B cell (primary cell): ENCODE data around the gene ZNF469. TPM values are rescaled to one million over a fixed set of nuclear protein-coding genes. Genes with fewer than 3 reads are reported as not detected.

Experiments
- ATAC-seq: fragments of 200-7000 bp; cut with Tn5 transposase; one replicate; pipeline ENCODE4 v1.10.0; 2021; ENCODE audit warnings: low read depth, mild to moderate bottlenecking, moderate number of reproducible peaks, moderate library complexity
- CTCF ChIA-PET: fragments of 350-600 bp; sonication (Branson Sonifier 250); formaldehyde crosslinking; loops from one replicate; lab custom pipeline; 2021; ENCODE audit warnings: antibody characterized with exemption, inconsistent platforms; lab: Charles Lee
- POLR2A ChIA-PET: fragments of 350-600 bp; sonication (Branson Sonifier 250); formaldehyde crosslinking; loops from one replicate; lab custom pipeline; 2021; ENCODE audit warnings: antibody characterized with exemption; lab: Charles Lee
- DNase-seq: peaks from one replicate; pipeline ENCODE4 v3.0.0; 2013
- H2AFZ ChIP-seq: 2 replicates; pipeline ENCODE4 v1.6.1; 2012; ENCODE audit warnings: mild to moderate bottlenecking, low read depth, low read length; ENCODE audit not compliant: insufficient read depth, poor library complexity, severe bottlenecking
- H3K27ac ChIP-seq, 2 donors: 1 replicate in 1 of 2; 2 replicates in 1 of 2; pipeline ENCODE4 v1.5.1; 2012 to 2013; ENCODE audit warnings: low read length in 2 of 2, mild to moderate bottlenecking in 2 of 2, moderate library complexity in 1 of 2
- H3K27me3 ChIP-seq, 4 experiments: fragments of 200-600 bp in 1 of 4; sonication (generic) in 1 of 4; replicated peaks in 1 of 4; 1 replicate in 2 of 4; 2 replicates in 2 of 4; pipeline versions ENCODE4 v1.6.1 to v1.7.0; 2013 to 2016; ENCODE audit warnings: low read length in 3 of 4, mild to moderate bottlenecking in 2 of 4, mixed read lengths in 1 of 4, moderate library complexity in 1 of 4; ENCODE audit not compliant: insufficient read depth in 4 of 4, control insufficient read depth in 3 of 4; ENCODE audit errors: control extremely low read depth in 1 of 4
- H3K36me3 ChIP-seq, 2 experiments: replicated peaks in 1 of 2; 1 replicate in 1 of 2; 2 replicates in 1 of 2; pipeline versions ENCODE4 v1.6.1 to v1.7.1; 2013; ENCODE audit warnings: low read length in 1 of 2; ENCODE audit not compliant: insufficient read depth in 2 of 2, control insufficient read depth in 1 of 2; ENCODE audit errors: control extremely low read depth in 1 of 2, extremely low read depth in 1 of 2
- H3K4me1 ChIP-seq, 2 donors: fragments of 200-600 bp in 1 of 2; sonication (generic) in 1 of 2; 1 replicate in 1 of 2; 2 replicates in 1 of 2; pipeline versions ENCODE4 v1.5.1 to v1.6.1; 2013 to 2017; ENCODE audit warnings: low read length in 2 of 2; ENCODE audit not compliant: control insufficient read depth in 2 of 2, insufficient read depth in 2 of 2
- H3K4me2 ChIP-seq: replicated peaks from 2 replicates; pipeline ENCODE3; 2012; ENCODE audit warnings: mild to moderate bottlenecking, low read depth, low read length; ENCODE audit not compliant: poor library complexity, severe bottlenecking
- H3K4me3 ChIP-seq, 5 experiments: fragments of 200-600 bp in 1 of 5; sonication (generic) in 1 of 5; 1 replicate in 3 of 5; 2 replicates in 2 of 5; pipeline versions ENCODE4 v1.5.1 to v1.7.0; 2011 to 2016; ENCODE audit warnings: low read length in 4 of 5, mild to moderate bottlenecking in 4 of 5, low read depth in 2 of 5, control low read depth in 1 of 5, moderate library complexity in 1 of 5; ENCODE audit not compliant: insufficient read depth in 1 of 5; ENCODE audit errors: control extremely low read depth in 1 of 5, extremely low read depth in 1 of 5
- H3K79me2 ChIP-seq: fragments of 200-600 bp; sonication (generic); one replicate; pipeline ENCODE4 v1.6.0; 2016; ENCODE audit warnings: low read length; ENCODE audit not compliant: control insufficient read depth, insufficient read depth
- H3K9ac ChIP-seq: fragments of 200-600 bp; sonication (generic); 2 replicates; pipeline ENCODE4 v1.6.1; 2017; ENCODE audit warnings: mild to moderate bottlenecking, low read length, moderate library complexity
- H3K9me3 ChIP-seq, 3 donors: one replicate each; pipeline versions ENCODE4 v1.6.1 to v1.7.1; 2013; ENCODE audit warnings: low read length in 2 of 3; ENCODE audit not compliant: control insufficient read depth in 2 of 3, insufficient read depth in 1 of 3; ENCODE audit errors: control extremely low read depth in 1 of 3
- H4K20me1 ChIP-seq: 2 replicates; pipeline ENCODE4 v1.6.0; 2012; ENCODE audit warnings: mild to moderate bottlenecking, low read length; ENCODE audit not compliant: insufficient read depth, control insufficient read depth, poor library complexity, severe bottlenecking
- H3K27ac Mint-ChIP-seq: one replicate; pipeline ENCODE4 v1.8.0; 2021; ENCODE audit warnings: mixed read lengths
- H3K27me3 Mint-ChIP-seq: one replicate; pipeline ENCODE4 v1.8.0; 2021; ENCODE audit warnings: mixed read lengths
- H3K4me1 Mint-ChIP-seq: one replicate; pipeline ENCODE4 v1.8.0; 2021; ENCODE audit warnings: mixed read lengths
- H3K4me3 Mint-ChIP-seq: one replicate; pipeline ENCODE4 v1.8.0; 2021; ENCODE audit warnings: mixed read lengths
- H3K9me3 Mint-ChIP-seq: one replicate; pipeline ENCODE4 v1.8.0; 2022; ENCODE audit warnings: mixed read lengths; ENCODE audit not compliant: insufficient read depth
- CTCF ChIP-seq: fragments of 200-600 bp; IDR thresholded peaks from one replicate; pipeline ENCODE4 v1.8.0; 2022; ENCODE audit warnings: antibody characterized with exemption, mild to moderate bottlenecking
- EZH2 ChIP-seq: IDR thresholded peaks from 2 replicates; pipeline ENCODE4 v1.6.1; 2012; ENCODE audit warnings: borderline replicate concordance, low read depth, mild to moderate bottlenecking, moderate library complexity, low read length; ENCODE audit not compliant: insufficient read depth, poor library complexity, severe bottlenecking
- WGBS: methylation state at CpG from one replicate; pipeline ENCODE4 v1.1.5; 2013; ENCODE audit warnings: missing lambda C conversion rate; ENCODE audit not compliant: insufficient coverage; 5-methylcytosine and 5-hydroxymethylcytosine counted together
- intact Hi-C: fragments of 100-400 bp; cut with micrococcal nuclease; formaldehyde crosslinking; loops from one replicate; pipeline ENCODE4 v1.10.0; 2022
- polyA plus RNA-seq: library from polyadenylated mRNA; depleted of rRNA; stranded (reverse); fragments of >200 nt; gene quantifications from 2 replicates; pipeline ENCODE4 v1.2.3, GENCODE V29; 2012
- total RNA-seq, 2 donors: library from RNA; stranded (reverse); fragments of 120-200 nt in 1 of 2; gene quantifications; 1 replicate in 1 of 2; 2 replicates in 1 of 2; pipeline versions ENCODE4 v1.2.3 to v1.2.4, GENCODE V29; 2013 to 2022

The ZNF469 gene
- total and polyA plus RNA-seq, 2 donors (not counting 1 experiment from before 2014, with no cell fraction given): 0.25 to 5.9 TPM

DNA sequence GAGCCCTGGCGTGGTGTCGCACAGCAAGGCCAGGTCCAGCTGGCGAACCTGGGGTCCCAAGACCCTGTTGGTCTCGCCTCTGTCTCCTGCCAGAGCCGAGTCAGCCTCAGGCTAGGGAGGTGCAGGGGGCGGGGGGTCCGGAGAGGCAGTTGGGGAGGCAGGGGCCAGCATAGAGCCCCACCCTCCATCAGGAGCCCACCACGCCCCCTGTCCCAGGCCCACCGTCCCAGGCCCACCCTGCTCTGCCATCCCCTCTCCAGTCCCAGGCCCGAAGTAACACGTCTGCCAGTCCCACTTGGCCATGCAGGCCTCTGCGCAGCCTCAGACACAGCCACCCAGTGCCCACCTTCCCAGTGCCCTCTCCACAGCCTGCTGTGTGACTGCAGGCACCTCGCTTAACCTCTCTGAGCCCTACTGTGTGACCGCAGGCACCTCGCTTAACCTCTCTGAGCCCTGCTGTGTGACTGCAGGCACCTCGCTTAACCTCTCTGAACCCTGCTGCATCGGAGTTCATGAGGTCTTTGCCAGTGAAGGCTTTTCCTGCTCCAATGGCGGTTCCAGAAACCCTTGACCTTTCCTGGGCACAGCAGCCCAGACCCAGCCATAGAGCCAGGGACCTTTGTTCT is 29.3 kb downstream of the ZNF469 start:
- no peak for DNase-seq
- no peaks in the 10 kb centered on the region for H3K9me3 Mint-ChIP-seq
- POLR2A ChIA-PET: no interaction called here
- Histone ChIP-seq H3K27me3 (no peaks in the 10 kb centered on the region), H3K36me3 (no peaks in the 10 kb centered on the region), H3K4me3 (no peak overlapping the region), H3K9me3 (no peaks in the 10 kb centered on the region), H4K20me1 (no peaks in the 10 kb centered on the region), H3K27ac (no peak overlapping the region), H3K4me1 (no peaks in the 10 kb centered on the region), H3K9ac (no peak overlapping the region), H3K4me2 (no peak overlapping the region), H3K79me2 (no peaks in the 10 kb centered on the region), H2AFZ (no peak overlapping the region)
- ATAC-seq: no peak
- TF ChIP-seq CTCF (no peak), EZH2 (no peak)
- no peak overlapping the region for H3K27ac Mint-ChIP-seq
- no peaks in the 10 kb centered on the region for H3K27me3 Mint-ChIP-seq
- H3K4me3 Mint-ChIP-seq: no peak overlapping the region
- H3K4me1 Mint-ChIP-seq: peaks cover 4% of the 10 kb centered on the region
- intact Hi-C loops: no loop called here
- CTCF ChIA-PET: no interaction called here
- 95% methylated on average over 18 of the region's 18 CpGs for WGBS

- no peaks in the 10 kb centered on the region for H3K27me3 Mint-ChIP-seq
- ATAC-seq (no peak), DNase-seq (no peak)
- TF ChIP-seq CTCF (no peak), EZH2 (no peak)
- ChIA-PET CTCF (no interaction called here), POLR2A (no interaction called here)
- Histone ChIP-seq H3K4me2 (no peak overlapping the region), H3K4me1 (no peaks in the 10 kb centered on the region), H4K20me1 (no peaks in the 10 kb centered on the region), H3K27ac (no peak overlapping the region), H2AFZ (no peak overlapping the region), H3K9ac (no peak overlapping the region), H3K79me2 (no peaks in the 10 kb centered on the region), H3K36me3 (no peaks in the 10 kb centered on the region), H3K27me3 (no peaks in the 10 kb centered on the region), H3K4me3 (no peak overlapping the region), H3K9me3 (no peaks in the 10 kb centered on the region)
- no peak overlapping the region for H3K27ac Mint-ChIP-seq
- 97% methylated on average over 15 of the region's 16 CpGs for WGBS
- H3K4me1 Mint-ChIP-seq: peaks cover 3% of the 10 kb centered on the region
- H3K9me3 Mint-ChIP-seq: no peaks in the 10 kb centered on the region
- intact Hi-C loops: no loop called here
- no peak overlapping the region for H3K4me3 Mint-ChIP-seq
These were observed 30.0 kb downstream of the ZNF469 start for GRCh38 chr16:88412766-88413165.
